ENCODE data around the gene SLC25A34.

DNA sequence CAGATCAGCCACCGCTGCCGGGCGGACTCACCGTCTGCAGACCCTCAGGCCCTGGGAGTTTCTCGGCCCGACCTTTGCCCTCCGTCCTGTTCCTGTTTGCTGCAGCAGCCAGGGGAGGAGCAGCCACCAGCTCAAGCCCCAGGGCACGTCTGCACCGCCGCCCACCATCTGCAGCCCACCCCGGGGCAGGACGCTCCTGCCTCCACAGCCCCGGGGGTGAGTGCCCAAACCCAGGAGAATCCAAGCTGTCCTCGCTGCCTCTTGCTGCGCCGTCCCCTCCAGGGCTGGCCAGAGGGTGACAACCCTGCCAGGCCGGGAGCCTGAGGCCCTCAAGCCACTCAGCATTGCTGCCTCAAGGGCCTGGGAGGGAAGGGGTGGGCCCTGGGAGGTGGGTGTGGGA lies 1.2 kb upstream of the SLC25A34 start:
- TF ChIP-seq, protein P1, sequence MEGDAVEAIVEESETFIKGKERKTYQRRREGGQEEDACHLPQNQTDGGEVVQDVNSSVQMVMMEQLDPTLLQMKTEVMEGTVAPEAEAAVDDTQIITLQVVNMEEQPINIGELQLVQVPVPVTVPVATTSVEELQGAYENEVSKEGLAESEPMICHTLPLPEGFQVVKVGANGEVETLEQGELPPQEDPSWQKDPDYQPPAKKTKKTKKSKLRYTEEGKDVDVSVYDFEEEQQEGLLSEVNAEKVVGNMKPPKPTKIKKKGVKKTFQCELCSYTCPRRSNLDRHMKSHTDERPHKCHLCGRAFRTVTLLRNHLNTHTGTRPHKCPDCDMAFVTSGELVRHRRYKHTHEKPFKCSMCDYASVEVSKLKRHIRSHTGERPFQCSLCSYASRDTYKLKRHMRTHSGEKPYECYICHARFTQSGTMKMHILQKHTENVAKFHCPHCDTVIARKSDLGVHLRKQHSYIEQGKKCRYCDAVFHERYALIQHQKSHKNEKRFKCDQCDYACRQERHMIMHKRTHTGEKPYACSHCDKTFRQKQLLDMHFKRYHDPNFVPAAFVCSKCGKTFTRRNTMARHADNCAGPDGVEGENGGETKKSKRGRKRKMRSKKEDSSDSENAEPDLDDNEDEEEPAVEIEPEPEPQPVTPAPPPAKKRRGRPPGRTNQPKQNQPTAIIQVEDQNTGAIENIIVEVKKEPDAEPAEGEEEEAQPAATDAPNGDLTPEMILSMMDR (conservative IDR thresholded peaks at IDR 0.05; ENCODE audit: low read length) = no peak
- no peak for TF ChIP-seq EZH2phosphoT487 (IDR thresholded peaks at IDR 0.05; ENCODE audit: borderline replicate concordance, low read depth, low read length)
